GM18868 (cell line): ENCODE results near the gene STK4.
A peak's percentile ranks its signal among the peaks of the same experiment; 100 is the strongest.

ENCODE experiments used
- ATAC-seq: cut with Tn5 transposase; IDR thresholded peaks from one replicate; pipeline ENCODE4 v1.9.1; 2021; ENCODE audit warnings: mild to moderate bottlenecking, moderate library complexity; ENCODE audit not compliant: unreplicated experiment

STK4 gene

GRCh38 chr20:44966030-44966961 lies at the start of gene STK4:
TSS of gene STK4 (plus strand) at chr20:44966512. CDS start at chr20:44966569, 57 bp downstream.
- peak; percentile 71 for ATAC-seq

GRCh38 chr20:44916586-44916985 lies 49.7 kb upstream of the STK4 start:
- no peak for ATAC-seq

- ATAC-seq, result no peak
These were observed 48.9 kb upstream of the STK4 start for GRCh38 chr20:44917399-44917798.

GRCh38 chr20:44918342-44918741 lies 48.0 kb upstream of the STK4 start:
- no peak for ATAC-seq

GRCh38 chr20:44918761-44919160 lies 47.6 kb upstream of the STK4 start:
- ATAC-seq, result no peak

GRCh38 chr20:44921447-44921846 lies 44.9 kb upstream of the STK4 start:
- ATAC-seq, result no peak

GRCh38 chr20:44924541-44924940 lies 41.8 kb upstream of the STK4 start:
- ATAC-seq, result no peak

GRCh38 chr20:44928595-44928994 lies 37.7 kb upstream of the STK4 start:
- ATAC-seq, result no peak

- ATAC-seq, result no peak
These were observed 35.7 kb upstream of the STK4 start for GRCh38 chr20:44930517-44931168.

- no peak for ATAC-seq
These were observed 34.4 kb upstream of the STK4 start for GRCh38 chr20:44931911-44932310.

- no peak for ATAC-seq
These were observed 33.4 kb upstream of the STK4 start for GRCh38 chr20:44932916-44933315.

GRCh38 chr20:44936510-44936909 lies 29.8 kb upstream of the STK4 start:
- no peak for ATAC-seq

GRCh38 chr20:44938637-44939036 lies 27.7 kb upstream of the STK4 start:
- no peak for ATAC-seq

GRCh38 chr20:44941120-44941691 lies 25.1 kb upstream of the STK4 start:
- ATAC-seq, result no peak

GRCh38 chr20:44942264-44942973 lies 23.9 kb upstream of the STK4 start:
- ATAC-seq, result no peak

GRCh38 chr20:44943828-44944227 lies 22.5 kb upstream of the STK4 start:
- ATAC-seq, result no peak

GRCh38 chr20:44945261-44945660 lies 21.1 kb upstream of the STK4 start:
- no peak for ATAC-seq

- no peak for ATAC-seq
These were observed 19.9 kb upstream of the STK4 start for GRCh38 chr20:44946271-44946852.

GRCh38 chr20:44948107-44948506 lies 18.2 kb upstream of the STK4 start:
- ATAC-seq, result no peak

GRCh38 chr20:44948513-44948912 lies 17.8 kb upstream of the STK4 start:
- ATAC-seq, result no peak

- no peak for ATAC-seq
These were observed 15.9 kb upstream of the STK4 start for GRCh38 chr20:44950368-44950767.
